Right lobe of liver (tissue), 6 donors: ENCODE measurements around the gene MCTP2. TPM values are rescaled to one million over a fixed set of nuclear protein-coding genes. Genes with fewer than 3 reads are reported as not detected.

Experiments used
- ATAC-seq, 4 donors: fragments of 200-7000 bp; cut with Tn5 transposase; one replicate each; pipeline ENCODE4 v1.9.1; 2020; ENCODE audit warnings: mild to moderate bottlenecking in 4 of 4, moderate library complexity in 4 of 4
- DNase-seq, 3 donors: peaks; one replicate each; pipeline ENCODE4 v3.0.0-alpha.2; 2020
- H3K27ac ChIP-seq, 3 donors: fragments of 200-600 bp; one replicate each; pipeline ENCODE4 v1.8.0; 2022
- H3K27me3 ChIP-seq, 2 donors: fragments of 200-600 bp; one replicate each; pipeline ENCODE4 v1.8.0; 2022
- H3K36me3 ChIP-seq, 4 donors: fragments of 200-600 bp; sonication (generic) in 1 of 4; one replicate each; pipeline versions ENCODE4 v1.5.1 to v1.8.0; 2017 to 2022; ENCODE audit warnings: control low read depth in 1 of 4
- H3K4me1 ChIP-seq, 4 donors: fragments of 200-600 bp; sonication (generic) in 1 of 4; one replicate each; pipeline versions ENCODE4 v1.5.1 to v1.8.0; 2017 to 2022; ENCODE audit warnings: control low read depth in 1 of 4
- H3K4me3 ChIP-seq, 3 donors: fragments of 200-600 bp; one replicate each; pipeline ENCODE4 v1.8.0; 2022
- H3K9me3 ChIP-seq, 4 donors: fragments of 200-600 bp; sonication (generic) in 1 of 4; one replicate each; pipeline versions ENCODE4 v1.5.1 to v1.8.0; 2017 to 2022; ENCODE audit warnings: control low read depth in 1 of 4
- POLR2A ChIP-seq: fragments of 450-650 bp; IDR thresholded peaks from one replicate; pipeline ENCODE4 v1.6.1; 2017; ENCODE audit warnings: antibody characterized with exemption, mild to moderate bottlenecking
- WGBS: methylation state at CpG from one replicate; pipeline ENCODE4 v1.1.6; 2018; ENCODE audit warnings: low coverage, low lambda C conversion rate; ENCODE audit not compliant: insufficient coverage; ENCODE audit errors: missing lambda C conversion rate; 5-methylcytosine and 5-hydroxymethylcytosine counted together
- intact Hi-C, 2 donors: fragments of 100-400 bp; cut with DNase I; formaldehyde crosslinking; loops; one replicate each; pipeline versions ENCODE4 v1.11.2 to v1.14.1; 2022
- total RNA-seq, 6 experiments: library from RNA; depleted of rRNA in 2 of 6; stranded (reverse); fragments of >200 nt in 2 of 6; fragmentation: NEBNext Ultra II Directional in 3 of 6; extraction: Animal tissue kit (Norgen Biotek cat#: 25700) in 3 of 6; gene quantifications; one replicate each; pipeline versions ENCODE4 v1.1.0 to v1.2.4, GENCODE V29; 2016 to 2023
- TF ChIP-seq, protein P1 (sequence below), 4 donors: fragments of 200-600 bp in 3 of 4; fragments of 450-650 bp in 1 of 4; IDR thresholded peaks; one replicate each; pipeline versions ENCODE4 v1.5.1 to v1.8.0; 2016 to 2022; ENCODE audit warnings: antibody characterized with exemption in 4 of 4, mild to moderate bottlenecking in 2 of 4
- donor health status: DM: no; HTN: yes; CAD: no.
- donor health status: DM: no; HTN: no; CAD: no.
- donor health status: DM: no; HTN: no; CAD: no.
- donor health status: DM: no; HTN: yes; CAD: no.
- donor health status: DM: no; HTN: yes; CAD: no.

The MCTP2 gene
- total RNA-seq, 6 experiments from 2014 or later: 1.8 to 5.3 (median 2.9) TPM

DNA sequence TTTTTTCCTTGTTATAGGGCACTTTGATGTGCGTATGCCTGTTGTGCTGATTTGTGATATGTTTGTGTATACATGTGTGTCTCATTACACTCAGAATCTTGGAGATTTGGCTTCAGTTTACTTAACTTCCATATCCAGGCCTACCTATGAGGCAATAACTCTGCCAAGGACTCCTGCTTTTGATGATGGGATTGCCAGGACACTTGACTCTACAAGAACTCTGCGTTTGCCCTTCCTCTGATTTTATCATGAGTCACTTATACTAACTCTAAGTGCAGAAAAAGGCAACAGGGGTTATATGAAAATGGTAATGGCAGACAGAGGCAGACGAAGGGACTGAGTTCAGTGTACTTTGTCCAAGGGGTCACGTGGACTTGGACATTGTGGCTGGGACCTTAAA, 33.6 kb downstream of the MCTP2 start:
- 64% methylated on average over 4 of the region's 4 CpGs for WGBS
- DNase-seq (no peak), ATAC-seq (no peak)
- Histone ChIP-seq H3K4me1 (no peaks in the 10 kb centered on the region), H3K4me3 (no peak overlapping the region), H3K27me3 (no peaks in the 10 kb centered on the region), H3K27ac (no peak overlapping the region), H3K36me3 (no peaks in the 10 kb centered on the region), H3K9me3 (no peaks in the 10 kb centered on the region)
- TF ChIP-seq POLR2A: no peak
- TF ChIP-seq, protein P1, sequence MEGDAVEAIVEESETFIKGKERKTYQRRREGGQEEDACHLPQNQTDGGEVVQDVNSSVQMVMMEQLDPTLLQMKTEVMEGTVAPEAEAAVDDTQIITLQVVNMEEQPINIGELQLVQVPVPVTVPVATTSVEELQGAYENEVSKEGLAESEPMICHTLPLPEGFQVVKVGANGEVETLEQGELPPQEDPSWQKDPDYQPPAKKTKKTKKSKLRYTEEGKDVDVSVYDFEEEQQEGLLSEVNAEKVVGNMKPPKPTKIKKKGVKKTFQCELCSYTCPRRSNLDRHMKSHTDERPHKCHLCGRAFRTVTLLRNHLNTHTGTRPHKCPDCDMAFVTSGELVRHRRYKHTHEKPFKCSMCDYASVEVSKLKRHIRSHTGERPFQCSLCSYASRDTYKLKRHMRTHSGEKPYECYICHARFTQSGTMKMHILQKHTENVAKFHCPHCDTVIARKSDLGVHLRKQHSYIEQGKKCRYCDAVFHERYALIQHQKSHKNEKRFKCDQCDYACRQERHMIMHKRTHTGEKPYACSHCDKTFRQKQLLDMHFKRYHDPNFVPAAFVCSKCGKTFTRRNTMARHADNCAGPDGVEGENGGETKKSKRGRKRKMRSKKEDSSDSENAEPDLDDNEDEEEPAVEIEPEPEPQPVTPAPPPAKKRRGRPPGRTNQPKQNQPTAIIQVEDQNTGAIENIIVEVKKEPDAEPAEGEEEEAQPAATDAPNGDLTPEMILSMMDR (IDR thresholded peaks at IDR 0.05): no peak
- intact Hi-C loops: no loop called here

DNA sequence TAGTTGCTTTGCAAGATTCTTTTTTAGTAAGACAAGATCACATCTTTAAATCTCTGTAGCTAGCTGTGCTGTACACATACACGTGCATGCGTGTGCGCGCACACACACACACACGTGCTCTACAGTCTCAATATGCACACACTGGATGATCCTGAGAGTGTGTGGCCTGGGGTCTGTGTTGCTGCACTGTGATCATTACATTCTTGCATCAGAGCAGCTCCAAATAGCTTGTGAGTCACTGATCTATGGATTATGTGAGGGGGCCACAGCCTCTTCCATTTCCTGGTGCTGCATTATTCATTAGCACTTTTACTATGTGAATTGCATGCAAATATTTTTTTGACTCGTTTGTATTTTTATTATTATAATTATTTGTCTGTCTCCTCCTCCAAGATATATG, 34.6 kb downstream of the MCTP2 start:
- intact Hi-C loops: no loop called here
- ATAC-seq: peak in 2 of 4 donors; percentile 31 to 66
- Histone ChIP-seq H3K9me3 (no peaks in the 10 kb centered on the region), H3K27ac (no peak overlapping the region), H3K36me3 (no peaks in the 10 kb centered on the region), H3K27me3 (no peaks in the 10 kb centered on the region), H3K4me1 (no peaks in the 10 kb centered on the region), H3K4me3 (no peak overlapping the region)
- TF ChIP-seq POLR2A: no peak
- TF ChIP-seq, protein P1 (IDR thresholded peaks at IDR 0.05): no peak
- WGBS: 61% methylated on average over 6 of the region's 6 CpGs
- DNase-seq: no peak

DNA sequence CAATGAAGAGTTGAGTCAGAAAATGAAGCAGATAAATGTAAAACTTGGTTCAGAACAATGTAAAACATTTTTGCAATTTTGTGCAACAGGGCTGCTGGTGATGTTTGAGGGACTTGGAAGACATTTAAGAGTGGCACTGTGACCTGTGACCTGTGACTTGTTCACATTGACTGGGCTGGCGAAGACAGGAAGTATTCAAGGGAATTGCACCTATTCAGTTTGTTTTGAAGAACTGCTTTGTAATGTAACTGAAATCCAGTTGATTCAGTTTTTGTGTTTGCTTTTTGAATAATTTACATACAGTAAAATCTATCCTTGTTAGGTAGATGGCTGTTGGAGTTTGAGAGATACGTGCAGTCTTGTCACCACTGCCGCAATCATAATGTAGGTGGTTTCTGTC, 35.4 kb downstream of the MCTP2 start:
- Histone ChIP-seq H3K27ac (no peak overlapping the region), H3K9me3 (no peaks in the 10 kb centered on the region), H3K4me1 (no peaks in the 10 kb centered on the region), H3K4me3 (no peak overlapping the region), H3K27me3 (no peaks in the 10 kb centered on the region), H3K36me3 (no peaks in the 10 kb centered on the region)
- TF ChIP-seq, protein P1 (IDR thresholded peaks at IDR 0.05): no peak
- TF ChIP-seq POLR2A: no peak
- DNase-seq: no peak
- peak in 2 of 4 donors; percentile 36 to 60 for ATAC-seq
- intact Hi-C loops: no loop called here
- WGBS: 52% methylated on average over 3 of the region's 3 CpGs

DNA sequence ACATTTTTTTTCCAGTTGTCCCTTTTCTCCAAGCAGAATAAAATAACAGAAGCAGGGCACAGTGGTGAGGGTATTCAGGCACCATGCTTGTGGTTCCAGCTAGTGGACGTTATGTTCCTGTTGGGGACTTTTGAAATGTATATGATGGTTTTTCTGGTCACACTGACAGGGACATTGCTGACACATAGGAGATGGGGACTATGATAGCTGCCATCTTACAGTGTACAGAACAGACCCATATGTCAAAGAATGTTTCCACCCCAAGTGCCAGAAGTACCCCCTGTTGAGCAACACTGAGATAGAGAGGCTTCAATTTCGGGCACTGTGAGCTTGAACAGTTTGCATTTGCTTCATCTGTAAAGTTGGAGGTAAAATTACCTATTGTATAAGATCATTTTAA, 38.6 kb downstream of the MCTP2 start:
- H3K4me3 ChIP-seq: no peak overlapping the region
- H3K4me1 ChIP-seq: no peaks in the 10 kb centered on the region
- H3K27me3 ChIP-seq: no peaks in the 10 kb centered on the region
- WGBS: 45% methylated on average over 2 of the region's 2 CpGs
- intact Hi-C loops: no loop called here
- no peak overlapping the region for H3K27ac ChIP-seq
- TF ChIP-seq POLR2A: no peak
- TF ChIP-seq, protein P1 (IDR thresholded peaks at IDR 0.05): no peak
- H3K9me3 ChIP-seq: no peaks in the 10 kb centered on the region
- DNase-seq: no peak
- no peaks in the 10 kb centered on the region for H3K36me3 ChIP-seq
- no peak for ATAC-seq

DNA sequence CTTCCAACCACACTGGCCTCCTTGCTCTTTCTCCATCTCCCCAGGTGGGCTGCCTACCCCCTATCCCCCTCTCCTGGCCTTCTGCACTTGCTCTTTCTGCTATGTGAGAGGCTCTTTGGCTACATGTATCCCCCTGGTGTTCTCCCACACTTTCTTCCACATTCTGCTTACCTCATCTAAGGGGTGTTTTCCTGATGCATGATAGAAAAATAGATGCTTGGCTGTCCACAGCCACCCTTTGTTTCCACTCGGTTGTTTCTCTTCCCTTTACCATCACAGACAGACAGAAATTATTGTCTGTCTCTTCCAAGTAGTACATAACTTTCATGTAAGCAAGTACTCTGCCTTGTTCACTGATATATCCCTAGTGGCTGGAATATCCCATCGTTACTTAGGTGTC, 39.2 kb downstream of the MCTP2 start:
- intact Hi-C loops: no loop called here
- Histone ChIP-seq H3K9me3 (no peaks in the 10 kb centered on the region), H3K4me3 (no peak overlapping the region), H3K36me3 (no peaks in the 10 kb centered on the region), H3K27me3 (no peaks in the 10 kb centered on the region), H3K27ac (no peak overlapping the region), H3K4me1 (no peaks in the 10 kb centered on the region)
- whole genome bisulfite sequencing: 46% methylated on average over 2 of the region's 2 CpGs
- TF ChIP-seq POLR2A: no peak
- TF ChIP-seq, protein P1 (IDR thresholded peaks at IDR 0.05): no peak
- ATAC-seq (no peak), DNase-seq (no peak)
